Limb (tissue), 2 donors: Measurements from ENCODE around the gene ZIC3.
A peak's percentile ranks its signal among the peaks of the same experiment; 100 is the strongest.

ENCODE experiments used
- DNase-seq, 2 donors: peaks; one replicate each; pipeline ENCODE4 v3.0.0-alpha.2; 2016; ENCODE audit errors: extremely low spot score in 2 of 2

Gene ZIC3

GRCh38 chrX:137573324-137574101 is 7.6 kb downstream of the ZIC3 start:
- DNase-seq: no peak

DNA sequence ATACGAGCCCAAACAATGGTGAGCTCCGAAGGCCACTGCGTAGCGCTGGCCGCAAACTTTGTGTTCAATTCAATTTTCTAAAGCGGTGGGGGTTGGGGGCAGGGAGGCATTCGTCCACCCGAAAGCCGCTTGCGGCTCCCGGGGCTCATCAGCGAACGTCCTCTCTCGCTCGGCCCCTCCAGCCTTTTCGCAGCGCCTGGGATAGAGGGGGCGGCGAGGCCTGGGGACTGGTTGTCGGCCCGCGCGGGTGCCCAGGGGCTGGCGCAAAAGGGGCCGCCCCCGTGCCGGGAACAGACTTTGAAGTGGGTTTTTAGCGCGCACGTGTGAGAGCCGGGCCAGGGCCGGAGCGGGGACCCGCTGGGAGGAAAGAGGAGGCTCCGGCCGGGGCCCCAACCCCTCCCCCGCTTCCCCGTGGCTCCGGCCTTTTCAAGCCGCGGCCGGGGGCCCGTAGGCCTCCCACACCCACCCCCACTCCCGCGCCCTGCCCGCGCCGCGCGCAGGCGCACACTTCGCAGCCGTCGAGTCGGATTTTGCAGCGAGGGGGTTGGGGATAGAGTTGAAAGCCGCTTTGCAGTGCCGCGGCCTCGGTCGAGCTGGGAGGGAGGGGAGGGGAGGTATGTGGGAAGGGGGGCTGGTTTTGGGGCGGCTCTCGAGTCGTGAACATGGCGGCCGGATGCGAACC is 8.3 kb downstream of the ZIC3 start:
- DNase-seq: peak in 1 of 2 donors; percentile 72

DNA sequence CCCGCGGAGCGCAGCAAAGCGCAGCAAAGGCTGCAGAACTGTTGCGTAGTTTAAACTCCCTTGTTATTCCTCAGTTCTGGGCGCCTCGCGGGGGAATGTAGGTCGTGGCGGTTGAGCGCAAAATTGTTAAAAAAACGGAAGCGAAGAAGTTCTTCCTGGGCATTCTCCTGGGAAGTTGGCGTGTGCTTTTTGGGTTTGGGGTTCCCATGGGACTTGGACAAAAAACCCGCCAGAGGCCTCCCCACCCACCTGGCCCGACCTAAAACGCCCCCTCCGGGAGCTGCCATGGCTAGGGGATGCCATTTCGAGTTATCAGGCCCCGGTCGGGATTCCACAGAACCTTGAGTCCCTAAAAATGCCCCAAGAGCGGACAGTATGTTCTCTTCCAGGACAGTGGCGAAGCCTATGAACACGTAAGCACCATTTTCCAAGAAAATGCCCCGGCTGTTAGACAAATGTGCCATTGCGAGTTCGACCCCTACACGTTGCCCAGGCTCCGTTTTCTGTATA is 8.9 kb downstream of the ZIC3 start:
- no peak for DNase-seq

DNA sequence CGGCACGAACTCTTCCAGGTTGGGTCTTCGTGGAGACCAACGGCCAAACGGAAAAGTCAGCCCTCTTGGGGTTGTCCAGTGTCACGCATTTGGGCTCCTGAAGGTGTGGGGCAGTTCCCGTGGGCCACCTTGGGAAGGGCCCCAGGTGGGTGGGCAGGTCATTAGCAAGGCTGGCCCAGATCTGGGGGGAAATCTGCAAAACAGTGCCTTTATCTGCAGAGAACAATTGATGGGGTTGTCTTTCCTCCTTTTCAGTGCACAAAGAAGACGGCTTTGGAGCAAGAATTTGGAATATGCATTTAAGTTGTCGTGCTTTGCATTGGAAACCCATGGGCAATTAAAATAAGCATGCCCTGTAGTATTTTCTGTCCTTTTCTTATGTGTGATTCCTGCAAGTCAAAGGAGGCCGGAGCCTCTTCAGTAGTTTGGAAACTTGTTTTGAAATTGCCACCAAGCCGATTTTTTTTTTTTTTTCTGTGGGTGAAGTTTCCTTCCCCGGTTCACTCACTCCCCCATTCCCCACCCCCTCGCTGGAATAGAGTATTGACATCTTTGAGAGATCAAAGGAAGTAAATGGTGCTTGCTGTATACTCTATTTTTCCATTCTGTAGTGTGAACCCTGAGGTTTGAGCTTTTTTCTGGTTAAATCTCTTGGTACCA is 9.8 kb downstream of the ZIC3 start:
- DNase-seq: no peak

- no peak for DNase-seq
These were observed 21.2 kb downstream of the ZIC3 start for GRCh38 chrX:137587151-137587550.

- DNase-seq: no peak
These were observed 34.8 kb downstream of the ZIC3 start for GRCh38 chrX:137600769-137601168.
